SK-N-DZ (cell line): ENCODE measurements around the gene GP9.

Experiments
- DNase-seq: peaks from one replicate; pipeline ENCODE4 v3.0.0-alpha.2; 2015; ENCODE audit warnings: low spot score

GP9 gene

GRCh38 chr3:129028866-129029265 lies 31.7 kb upstream of the GP9 start:
- no peak for DNase-seq

GRCh38 chr3:129030611-129031010 lies 30.0 kb upstream of the GP9 start:
- DNase-seq = no peak

DNA sequence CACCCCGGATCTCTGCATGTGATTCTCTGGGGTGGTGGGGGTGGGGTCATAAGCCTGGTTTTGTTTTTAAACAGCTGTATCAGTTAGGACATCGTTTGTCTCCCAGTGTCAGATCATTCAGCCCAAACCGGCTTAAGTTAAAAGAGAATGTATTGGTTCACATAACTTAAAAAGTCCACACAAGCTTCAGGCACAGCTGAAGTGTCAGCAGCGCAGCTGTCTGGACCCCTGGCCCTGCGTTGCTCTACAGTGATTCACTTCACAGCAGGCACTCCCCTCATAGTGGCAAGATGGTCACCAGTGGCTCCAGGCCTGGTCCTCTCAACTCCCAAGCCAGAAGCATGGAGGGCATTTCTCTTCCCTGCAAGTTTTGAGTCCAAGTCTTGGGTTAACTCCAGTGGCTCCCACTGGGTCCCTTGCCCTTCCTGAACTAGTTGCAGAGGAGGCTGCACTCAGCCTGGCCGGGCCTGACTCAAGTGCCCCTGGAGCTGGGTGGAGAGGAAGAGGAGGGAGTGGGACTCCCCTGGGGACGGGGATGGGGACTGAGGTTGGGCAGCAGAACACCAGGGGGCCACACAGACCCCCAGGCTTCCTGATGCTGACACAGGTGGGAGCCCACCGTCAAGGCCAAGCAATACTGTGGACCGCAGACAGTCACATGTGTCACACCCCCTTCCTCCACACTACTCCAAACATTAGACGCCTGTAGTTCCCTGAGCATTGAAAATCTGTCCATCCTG lies 28.9 kb upstream of the GP9 start:
- no peak for DNase-seq

DNA sequence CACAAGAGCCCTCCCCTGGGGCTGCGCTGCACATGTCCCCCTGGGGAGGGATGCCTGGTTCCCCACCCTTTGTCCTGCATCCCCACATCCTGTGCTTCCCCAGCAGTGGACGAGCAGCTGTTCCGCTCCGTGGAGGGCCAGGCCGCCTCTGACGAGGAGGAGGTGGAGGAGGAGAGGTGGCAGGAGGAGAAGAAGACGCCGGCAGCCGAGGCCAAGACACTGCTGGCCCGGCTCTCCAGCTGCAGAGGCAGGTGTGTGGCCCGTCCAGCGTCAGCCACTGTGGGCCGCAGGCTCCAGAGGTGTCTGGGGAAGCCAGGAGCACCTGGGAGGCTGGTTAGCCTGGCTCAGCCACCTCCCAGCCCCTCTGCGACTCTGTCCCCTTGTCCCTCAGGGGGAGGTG lies 27.9 kb upstream of the GP9 start:
- DNase-seq = no peak

GRCh38 chr3:129033151-129033550 lies 27.4 kb upstream of the GP9 start:
- DNase-seq = no peak

GRCh38 chr3:129033633-129034321 lies 26.8 kb upstream of the GP9 start:
- DNase-seq = no peak

DNA sequence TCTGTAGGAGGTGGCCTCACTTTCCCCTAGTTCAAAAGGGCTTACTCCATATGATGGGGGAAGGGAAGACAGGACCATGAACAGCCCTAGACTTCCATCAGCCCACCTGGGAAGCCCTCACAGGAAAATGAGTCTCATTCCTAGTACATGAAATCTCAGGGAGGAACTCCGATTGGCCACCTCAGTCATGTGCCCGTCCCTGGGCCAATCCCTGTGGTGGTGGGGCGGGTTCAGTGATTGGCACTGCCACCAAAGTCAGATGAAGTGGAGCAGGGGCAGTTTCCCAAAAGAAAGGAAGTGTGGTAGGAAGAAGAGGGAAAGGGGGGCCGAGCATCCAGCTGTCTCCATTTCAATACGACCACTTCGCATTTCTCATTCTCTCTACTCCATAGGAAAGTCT lies 25.9 kb upstream of the GP9 start:
- no peak for DNase-seq

DNA sequence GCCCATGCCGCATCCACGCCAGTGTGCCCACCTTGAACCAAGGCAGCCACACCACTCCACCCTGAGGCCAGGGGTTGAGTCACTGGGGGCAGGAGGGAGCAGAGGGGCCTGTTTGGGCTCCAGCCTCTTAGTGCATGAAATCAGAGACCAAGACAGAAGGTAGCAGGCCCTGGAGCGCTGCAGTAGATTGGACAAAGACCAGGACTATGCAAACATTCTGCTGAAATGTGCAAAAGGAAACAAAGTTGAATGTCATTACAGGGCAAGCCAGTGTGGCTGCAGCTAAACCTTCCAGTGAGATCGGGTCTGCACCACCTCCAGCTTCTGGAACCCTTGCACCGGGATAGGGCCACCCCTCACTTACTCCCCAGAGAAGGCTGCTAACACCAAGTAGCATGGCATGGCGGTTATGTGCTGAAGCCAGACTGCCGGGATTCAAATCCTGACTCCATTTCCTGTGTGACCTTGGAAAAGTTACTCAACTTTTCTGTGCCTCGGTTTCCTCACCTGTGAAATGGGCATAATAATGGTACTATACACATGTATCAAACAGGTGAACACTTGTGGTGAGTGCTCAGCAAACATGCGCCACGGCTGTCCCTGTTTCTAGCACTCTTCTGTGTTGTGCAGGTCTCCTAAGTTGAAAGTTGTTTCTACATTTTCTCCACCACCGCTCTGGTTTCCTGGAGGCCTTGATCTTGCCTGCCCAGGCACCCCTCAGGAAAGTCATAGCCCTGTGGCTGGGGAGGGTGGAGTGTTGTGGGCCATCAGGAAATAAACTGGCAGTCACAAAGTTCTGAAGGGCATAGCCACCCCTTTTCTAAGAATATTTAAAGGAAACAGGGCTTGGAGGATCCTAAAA lies 25.0 kb upstream of the GP9 start:
- DNase-seq = no peak

GRCh38 chr3:129036222-129037092 lies 24.1 kb upstream of the GP9 start:
- DNase-seq = no peak

DNA sequence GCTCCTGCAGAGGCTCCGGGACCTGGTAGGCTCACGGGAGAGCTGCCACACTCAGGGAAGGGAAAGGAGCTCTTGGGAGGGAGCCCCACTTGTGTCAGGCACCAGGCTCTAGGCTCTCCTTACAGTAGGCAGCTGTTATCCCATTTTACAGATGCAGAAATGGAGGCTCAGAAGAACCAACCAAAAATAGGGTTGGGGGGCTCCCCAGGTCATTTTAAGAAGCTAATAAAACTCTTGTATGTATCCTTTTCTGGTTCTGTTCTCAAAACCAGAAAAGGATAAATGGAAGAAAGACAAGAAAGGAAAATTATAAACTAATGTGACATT lies 23.5 kb upstream of the GP9 start:
- no peak for DNase-seq

DNA sequence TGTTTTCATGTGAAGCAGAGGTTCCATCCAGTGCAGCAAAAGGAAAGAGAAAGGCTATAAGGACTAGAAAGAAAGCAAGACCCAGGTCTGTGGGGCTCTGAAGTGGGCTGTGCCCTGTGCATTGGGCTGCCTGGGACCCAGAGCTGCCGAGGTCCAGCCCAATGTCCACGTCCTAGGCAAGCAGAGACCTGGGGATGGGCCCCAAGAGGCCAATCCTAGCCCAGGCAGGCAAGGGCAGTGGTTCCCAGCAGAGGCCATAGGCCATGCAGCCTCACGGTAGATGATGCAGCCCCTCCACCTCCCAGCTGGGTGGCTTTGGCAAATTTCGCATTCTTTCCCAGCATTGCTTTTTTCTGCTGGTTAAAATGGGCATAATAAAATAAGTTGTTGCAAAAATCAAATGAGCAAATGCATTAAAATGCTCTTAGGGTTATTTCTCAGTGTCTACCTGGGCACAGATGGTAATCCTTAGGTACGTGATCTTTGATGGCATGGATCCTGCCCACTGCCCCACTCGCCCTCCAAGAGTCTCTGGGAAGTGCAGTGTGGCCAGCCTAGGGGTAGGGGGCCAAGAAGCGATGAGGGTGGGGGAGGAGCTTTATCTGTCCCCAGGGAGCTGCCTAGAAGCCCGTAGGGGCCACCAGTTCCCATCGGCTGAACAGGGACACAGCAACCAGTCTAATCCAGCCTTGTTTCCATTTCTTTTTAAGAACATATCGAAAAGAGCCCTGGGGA lies 22.3 kb upstream of the GP9 start:
- DNase-seq = no peak

DNA sequence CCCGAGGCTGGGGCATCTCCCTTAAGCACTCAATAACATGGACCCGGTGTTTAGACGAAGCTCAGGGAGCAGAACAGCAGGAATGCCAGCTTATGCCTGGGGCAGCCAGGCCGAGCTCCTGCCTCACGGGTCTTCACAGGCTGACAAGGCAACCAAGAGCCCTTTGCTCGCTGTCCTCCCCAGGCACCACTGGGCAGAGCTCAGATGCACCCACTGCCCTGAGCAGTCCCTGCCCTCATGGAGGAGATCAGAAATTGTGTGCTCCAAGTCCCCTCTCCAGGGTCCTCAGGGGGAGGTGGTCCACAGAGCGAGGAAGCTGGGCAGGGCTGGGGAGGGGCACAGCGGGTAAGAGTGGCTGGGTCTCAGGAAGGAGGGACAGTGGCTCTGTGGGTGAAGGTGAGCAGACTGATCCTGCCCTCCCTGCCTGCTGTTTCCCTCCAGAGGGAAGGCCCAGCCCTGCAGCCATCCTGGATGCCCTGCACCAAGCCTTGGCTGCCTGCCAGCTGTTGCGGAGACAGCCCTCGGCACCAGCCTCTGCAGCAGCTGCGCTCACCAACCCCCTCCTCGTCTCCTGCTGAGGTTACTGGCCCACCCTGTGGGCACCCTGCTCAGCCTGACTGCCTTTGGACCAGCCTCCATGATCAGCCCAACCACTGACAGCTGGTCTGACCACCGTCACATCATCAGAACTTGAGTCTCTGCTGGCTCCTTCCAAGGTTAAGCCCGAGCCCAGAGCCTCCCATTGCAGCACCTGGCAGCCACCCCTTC lies 21.1 kb upstream of the GP9 start:
- peak; percentile 22 for DNase-seq

DNA sequence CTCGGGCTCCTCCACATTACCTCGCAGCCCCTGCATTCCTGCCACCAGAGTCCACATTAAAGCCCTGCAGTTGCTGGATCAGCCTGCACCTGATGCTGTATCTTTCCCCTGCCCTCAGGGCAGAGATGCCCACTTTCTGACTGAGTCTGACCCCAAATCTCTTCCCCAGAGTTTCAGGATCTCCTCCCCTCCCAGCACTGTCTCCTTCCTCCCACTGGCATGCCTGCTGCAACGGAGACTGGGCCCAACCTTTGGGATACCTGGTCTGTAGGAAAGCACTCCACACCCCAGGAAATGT lies 20.6 kb upstream of the GP9 start:
- no peak for DNase-seq

DNA sequence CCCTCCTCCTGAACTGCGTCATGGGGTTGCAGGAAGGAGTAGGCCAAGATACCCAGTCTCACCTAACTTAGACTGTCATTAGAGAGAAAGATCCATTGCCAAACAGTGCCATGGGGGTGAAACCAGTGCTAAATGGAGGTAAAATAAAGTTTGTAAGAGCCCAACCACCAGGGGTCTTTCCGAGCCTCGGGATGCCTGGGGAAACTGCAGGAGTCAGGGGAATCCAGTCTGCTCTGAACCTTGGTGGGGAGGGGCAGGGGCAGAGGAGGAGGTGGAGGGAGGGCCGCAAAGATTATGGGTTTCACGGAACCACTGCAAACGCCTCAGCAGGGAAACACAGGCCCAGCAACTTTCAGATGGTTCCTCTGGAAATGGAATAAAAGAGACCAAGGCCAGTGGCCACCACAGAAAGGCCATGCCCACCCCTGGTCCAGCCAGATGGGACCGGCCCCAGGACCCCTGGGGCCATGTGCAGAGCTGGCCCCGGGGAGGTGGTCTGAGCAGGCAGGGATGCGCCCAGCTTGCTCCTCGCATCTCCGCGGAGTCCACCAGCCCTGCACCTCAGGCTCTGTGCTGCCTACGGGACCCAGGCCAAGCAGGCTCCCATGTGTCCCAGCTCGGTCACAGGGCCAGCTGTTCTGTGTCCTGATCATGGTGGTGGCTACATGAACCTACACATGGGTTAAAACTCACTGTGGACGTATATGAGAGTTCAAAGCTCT lies 19.8 kb upstream of the GP9 start:
- no peak for DNase-seq

GRCh38 chr3:129045675-129046036 lies 14.9 kb upstream of the GP9 start:
- no peak for DNase-seq

DNA sequence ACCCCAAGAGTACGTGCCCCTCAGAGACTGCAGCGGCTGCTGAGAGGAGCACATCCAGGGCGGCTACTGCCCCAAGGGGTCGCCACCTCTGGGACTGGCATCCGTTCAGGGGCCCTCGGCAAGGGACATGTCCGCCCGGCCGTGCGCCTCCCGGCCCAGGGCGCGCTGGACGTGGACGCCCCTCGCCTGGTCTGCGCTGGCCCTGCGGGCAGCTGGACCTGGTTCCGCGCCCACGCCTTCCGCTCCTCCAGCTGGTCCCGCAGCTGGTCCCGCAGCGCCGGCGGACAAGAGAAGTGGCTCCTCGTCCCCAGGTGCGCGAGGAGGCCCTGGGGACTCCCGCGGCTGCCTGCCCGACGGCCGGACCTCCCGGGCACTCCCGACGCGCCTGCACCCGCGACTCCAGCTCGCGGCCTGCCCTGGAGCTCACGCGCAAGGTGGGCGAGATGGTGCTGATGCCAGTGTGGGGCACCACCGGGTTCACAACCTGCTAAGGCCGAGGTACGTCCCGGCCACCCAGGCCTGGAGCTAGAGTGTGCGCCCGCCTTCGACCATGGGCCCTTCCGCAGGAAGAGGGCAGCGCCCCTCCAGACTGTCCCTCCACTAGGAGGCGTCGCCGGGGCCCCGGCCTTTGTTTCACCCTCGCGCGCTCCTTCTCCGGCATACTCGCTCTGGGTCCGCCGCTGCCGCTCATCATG lies 14.4 kb upstream of the GP9 start:
- no peak for DNase-seq

- DNase-seq = no peak
These were observed 13.6 kb upstream of the GP9 start for GRCh38 chr3:129046732-129047552.

GRCh38 chr3:129047553-129047839 lies 13.1 kb upstream of the GP9 start:
- no peak for DNase-seq
